ENCODE measurements around the gene ZIC1.
A peak's percentile ranks its signal among the peaks of the same experiment; 100 is the strongest.

The ZIC1 gene

DNA sequence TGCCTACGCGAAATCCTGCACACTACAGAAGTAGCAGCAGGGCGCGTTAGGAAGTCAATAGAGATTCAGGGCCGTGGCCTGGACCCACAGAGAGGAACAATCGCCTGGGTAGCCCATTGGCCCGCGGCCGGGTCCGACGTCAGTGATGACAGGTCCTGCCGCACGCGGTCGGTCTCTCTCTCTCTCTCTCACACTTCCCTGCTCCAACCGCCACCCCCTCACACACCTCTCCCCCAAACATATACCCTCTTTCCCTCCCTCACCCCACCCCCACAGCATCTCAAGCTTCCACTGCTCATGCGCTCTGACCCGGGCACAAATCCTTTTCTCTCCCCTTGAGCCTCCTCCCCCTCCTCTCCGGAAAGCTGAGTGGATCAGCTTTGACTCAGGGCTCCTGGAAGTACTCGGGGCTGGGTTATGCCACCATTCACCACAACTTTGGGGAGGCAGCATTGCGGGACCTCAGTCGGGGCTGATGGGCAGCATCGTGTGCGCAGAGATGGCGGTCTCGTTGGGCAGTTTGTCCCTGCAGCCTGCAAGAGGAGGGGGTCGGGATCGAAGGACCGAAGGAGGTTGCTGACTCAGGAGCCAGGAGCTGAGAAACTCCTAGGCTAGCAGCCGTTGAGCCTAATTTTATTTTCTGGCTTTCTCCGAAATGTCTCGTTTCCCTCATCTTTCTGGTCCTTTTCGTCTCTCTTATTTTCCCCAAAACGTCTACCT, 11.8 kb upstream of the ZIC1 start:
- DNase-seq, result no peak

DNA sequence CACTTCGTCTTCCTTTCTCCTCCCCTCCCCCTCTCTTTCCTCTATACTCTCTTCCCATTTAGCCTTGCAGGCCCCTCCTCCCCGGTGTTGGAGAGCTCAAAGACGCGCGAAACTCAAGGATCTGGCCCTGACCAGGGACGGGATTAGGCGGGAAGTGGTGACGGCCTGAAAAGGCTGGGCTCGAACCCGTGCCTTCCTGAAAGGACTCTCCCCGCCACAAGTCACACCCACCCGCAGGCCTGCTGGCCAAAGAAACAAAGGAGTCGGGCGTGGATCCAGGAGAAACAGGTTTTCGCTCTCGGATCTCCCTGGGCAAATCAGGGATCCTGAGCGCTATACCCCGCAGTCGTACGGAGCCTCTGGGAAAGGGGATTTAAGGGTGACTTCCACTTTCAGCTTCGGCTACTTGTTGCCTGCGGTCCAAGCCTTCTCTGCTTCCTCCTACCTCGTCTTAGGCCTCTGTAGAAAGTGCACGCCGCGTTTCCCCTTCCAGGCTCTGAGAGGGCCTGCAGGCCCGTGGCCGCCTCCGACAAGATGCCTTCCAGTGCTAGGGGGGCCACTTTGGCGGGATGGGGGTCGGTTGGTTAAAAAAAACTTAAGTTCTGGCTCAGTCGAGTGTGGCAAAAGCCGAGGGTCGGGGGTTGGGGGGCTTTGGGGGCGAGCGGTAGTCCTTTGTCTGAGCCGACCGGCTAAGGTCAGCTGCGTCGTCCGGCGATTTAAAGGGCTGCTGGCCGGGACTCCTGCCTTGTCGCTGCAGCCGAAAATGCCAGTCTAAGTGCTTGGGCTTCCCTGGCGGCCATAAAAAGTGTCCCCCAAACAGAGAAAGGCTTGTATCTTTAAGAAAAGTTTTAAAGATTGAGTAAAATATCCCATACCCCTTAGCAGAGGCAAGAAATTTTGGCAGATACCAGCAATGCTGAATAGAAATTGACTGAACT, 11.0 kb upstream of the ZIC1 start:
- no peak for DNase-seq

DNA sequence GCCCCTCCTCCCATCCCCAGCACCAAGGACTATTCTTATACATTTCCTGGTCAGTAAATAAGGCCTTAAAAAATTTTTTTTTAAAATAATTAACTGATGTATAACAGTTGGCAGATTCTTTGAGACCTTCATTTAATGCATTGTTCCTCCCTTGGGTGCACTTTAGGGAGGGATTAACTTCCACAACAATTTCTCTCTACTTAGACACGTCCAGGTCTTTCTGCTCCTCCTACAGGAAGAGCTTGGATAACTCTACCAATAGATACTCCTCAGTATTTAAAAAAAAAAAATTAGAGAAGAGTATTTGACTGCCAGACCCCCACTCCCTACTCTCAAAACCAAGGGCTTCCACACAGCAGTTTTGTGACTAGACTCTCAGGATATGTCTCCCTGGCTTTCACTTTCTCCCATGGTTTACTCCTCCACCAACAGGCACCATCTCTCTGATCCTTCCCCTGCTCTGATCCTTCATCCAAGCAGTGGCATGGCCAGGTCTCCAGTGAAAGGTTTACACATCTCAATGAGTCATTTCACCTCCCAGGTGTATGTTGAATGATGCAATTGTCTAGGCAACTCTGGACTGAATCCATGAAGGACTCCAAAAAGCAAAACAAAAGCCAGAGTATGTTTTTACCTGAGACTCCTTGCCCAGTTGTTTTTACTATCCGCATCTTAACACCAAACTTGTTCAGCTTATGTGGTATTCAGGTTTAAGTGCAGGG, 10.2 kb upstream of the ZIC1 start:
- no peak for DNase-seq

- no peak for DNase-seq
Observed at GRCh38 chr3:147400111-147400510, 9.1 kb upstream of the ZIC1 start.

DNA sequence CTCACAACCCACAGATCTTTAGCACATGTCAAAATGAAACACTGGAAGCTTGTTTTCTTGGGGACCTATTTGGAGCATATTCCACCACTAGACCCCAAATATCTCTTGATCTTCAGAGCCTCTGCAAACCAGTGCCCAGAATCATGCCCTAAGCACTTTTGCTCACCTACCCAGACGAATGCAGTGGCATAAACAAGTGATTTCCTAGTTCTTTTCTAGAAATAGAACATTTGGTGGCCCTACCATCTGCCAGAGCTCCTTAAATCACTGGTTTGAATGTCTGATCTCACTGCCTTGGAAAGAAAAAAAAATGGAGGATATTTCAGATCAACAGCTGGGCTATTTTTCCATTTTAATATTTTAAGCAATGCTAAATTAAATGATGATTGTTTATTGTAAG, 8.2 kb upstream of the ZIC1 start:
- DNase-seq, result no peak

- no peak for DNase-seq
Observed at GRCh38 chr3:147401421-147401820, 7.7 kb upstream of the ZIC1 start.

- no peak for DNase-seq
Observed at GRCh38 chr3:147402159-147402558, 7.0 kb upstream of the ZIC1 start.

DNA sequence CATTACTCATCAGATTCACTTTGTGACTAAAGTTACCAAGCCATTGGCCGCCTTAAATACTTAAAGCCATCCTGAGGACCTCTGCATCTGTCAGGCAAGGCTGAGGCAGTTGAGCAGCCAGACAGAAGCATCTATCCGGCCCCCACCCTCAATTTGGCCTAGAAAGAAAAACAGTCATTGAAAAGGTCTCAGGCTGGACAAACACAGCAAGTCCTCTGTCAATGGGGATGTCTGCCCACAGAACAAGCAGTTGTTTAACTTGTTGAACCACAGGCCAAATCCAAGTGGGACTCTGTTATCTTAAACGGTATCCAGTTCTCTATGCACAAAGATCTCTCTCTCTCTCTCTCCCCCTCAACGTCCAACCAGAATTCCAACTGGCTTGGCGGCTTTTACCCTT, 5.7 kb upstream of the ZIC1 start:
- DNase-seq, result no peak

DNA sequence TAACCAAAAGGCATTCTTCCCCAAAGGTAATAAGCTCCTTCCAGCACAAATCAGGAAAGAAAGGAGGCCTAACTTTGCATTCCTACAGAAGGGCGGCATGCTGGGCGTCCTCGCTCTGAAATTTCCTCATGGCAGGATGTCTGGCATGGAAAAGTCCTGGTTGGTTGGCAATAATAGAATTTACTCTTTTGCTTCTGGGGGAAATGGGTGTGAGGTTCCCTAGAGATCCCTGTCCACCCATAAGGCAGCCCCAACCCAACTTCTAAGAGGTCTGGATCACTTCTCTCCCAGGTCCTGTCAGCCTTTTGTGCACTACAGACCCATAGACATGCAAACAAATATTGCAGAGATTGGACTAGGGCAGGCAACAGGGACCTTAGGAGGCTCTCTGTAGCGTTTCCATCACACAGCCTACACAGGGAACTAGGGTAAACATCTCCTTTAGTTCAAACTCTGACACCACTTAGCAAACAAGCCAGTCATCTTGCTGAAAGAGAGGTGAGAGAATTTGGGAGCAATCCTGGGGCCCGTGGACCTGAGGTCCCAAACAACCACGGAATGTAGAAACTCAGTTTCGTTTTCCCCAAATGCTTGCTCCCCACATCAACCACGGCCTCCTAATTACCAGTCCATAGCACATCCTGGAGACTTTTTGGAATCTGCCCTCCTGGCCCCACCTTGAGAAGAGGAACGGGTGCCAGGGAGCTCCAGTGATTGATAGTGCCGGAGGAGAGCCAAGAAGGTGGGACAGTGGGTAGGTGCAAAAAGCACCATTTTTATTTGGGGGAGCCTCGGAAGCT, 5.0 kb upstream of the ZIC1 start:
- DNase-seq, result no peak

DNA sequence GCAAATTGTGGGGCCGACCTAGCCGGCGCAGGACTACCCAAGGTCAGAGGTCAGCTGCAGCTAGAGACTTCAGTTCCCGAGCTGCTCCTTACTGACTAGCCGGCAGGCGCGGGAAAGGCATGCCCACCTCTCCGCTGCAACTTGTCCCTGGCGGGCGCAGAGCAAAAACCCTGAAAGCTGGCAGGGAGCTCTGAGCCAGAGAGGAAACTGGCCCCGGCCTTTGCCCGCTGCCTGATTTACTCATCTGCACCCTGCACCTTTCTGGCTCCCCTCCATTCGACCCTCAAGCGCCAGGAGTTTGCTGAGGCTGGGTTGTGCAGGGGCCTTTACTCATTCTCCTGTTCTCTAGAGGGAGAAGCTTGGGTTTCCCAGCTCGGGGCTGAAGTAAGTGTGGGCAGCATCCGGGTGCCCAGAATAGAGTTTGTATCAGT, 4.3 kb upstream of the ZIC1 start:
- no peak for DNase-seq

DNA sequence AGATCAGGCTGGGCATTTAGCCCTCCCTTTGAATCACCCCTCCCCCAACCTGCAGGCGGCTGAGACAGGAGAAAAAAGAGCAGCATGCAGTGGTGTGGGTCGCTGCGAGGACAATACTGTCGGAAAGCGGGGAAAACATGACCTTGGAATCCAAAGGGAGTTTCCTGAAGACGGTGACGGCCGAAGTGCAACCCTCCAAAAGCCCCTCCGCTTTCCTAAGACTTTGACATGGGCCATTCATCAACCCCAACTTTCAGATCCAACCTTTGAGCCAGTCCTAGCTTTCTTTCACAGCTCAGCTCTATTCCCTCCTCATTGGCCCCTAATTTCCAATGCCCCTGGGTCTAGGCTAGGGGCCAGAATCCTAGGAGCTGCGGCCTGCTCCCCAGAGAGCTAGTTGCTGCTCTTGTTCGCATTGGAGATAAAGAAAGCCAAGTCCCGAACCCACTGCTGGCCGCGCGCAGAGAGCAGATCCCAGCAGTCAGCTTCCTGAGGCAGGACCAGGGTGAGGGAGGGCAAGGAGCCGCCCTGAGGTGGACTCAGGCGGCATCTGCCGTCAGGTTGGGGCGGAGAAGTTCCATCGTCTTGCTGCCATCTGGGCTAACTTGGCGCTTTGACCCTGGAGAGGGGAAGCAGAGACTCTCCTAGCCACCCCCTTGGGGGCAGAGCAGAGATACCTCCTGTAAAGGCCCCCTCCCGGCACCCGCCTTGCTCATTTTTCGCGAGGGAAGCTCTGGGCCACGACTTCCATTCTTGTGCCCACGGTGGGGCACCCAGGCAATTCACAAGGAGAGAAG, 3.7 kb upstream of the ZIC1 start:
- no peak for DNase-seq

DNA sequence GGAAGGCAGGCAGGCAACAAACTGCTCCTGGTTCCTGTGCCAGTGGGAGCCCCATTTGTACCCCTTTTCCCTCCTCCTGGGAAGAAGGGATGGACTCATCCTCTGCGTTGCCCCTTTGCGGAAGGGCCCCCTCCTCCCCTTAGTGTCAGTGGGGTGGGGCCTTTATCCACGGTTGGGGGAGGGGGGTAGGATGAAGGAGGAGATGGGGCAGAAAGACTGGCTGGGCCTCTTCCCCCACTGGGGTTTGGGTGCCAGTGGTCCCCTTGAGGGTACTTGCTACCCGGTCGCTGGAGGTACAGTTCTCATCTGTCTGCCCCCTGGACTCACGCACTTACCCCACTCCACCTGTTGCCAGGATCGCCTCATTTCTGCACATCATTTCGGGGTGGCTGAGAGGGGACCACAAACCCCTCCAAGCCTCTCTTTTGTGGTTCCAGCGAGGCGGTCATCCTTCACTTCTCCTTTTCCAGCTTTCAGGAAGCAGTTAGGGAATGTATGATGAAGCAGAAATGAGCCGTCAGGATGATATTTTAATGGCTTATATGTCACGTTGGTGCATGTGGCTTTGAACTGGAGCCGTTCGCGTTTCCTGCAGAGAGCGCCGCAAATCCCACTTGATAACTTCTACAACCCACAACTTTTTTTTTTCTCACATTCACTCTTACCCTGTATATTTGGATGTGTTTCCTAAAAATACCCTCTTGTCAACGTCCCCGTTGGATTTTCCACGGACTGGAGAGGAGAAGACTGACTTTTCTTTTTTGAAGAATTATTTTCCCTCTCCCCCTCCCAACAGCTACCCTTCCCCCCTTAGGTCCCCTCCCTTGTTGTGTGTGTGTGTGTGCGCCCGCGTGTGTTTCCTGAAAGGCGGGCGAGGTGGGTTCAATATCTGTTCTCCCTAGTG, 2.9 kb upstream of the ZIC1 start, which contains the start of gene ZIC4:
ZIC4 (minus strand) TSS at position 516 of the 904 bp plus-strand sequence. CDS start 3,746 bp downstream, outside the sequence.
- no peak for DNase-seq

- DNase-seq, result peak; percentile 35
Observed at GRCh38 chr3:147407114-147407497, 2.1 kb upstream of the ZIC1 start.

GRCh38 chr3:147407498-147408187, 1.5 kb upstream of the ZIC1 start:
- DNase-seq, result peak; percentile 28

DNA sequence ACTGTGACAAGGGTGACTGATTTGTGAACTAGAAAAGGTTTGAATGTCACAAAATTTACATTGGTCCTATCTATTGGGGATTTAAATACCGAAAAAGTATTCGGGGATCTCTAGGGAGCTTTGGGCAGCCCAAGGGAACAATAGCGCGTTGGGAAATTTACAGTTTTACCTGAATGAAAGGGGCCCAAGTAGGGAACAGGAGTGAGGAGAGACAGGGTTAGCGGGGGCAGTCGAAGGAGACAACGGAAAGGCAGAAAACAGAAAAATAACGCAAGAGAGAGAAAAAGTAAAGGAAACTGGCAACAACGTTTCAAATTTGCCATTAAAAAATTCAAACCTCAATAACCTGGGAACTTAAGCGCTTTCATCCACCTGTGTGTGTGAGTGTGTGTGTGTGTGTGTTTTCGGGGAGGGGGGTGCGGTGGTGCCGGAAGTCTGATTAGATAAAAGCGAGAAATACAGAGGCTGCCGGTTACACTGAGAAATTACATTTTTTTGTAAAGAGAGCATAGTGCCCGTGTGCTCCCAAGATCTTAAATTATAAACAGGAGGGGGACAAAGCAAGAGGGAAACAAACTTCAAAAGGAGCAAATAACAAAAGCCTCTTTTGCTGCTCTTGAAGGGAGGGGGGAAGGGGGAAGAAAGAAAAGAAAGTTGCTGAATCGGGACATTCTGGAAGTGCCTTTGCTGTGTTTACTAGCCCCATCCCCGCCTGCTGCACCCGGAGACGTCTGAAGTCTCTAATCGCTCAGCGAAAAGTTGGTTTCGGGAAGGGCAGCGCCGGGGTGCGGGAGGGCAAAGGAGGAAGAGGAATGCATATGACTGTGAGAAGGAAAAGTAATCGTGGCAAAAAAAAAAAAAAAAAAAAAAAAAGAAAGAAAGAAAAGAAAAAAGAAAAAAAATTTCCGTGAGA, 721 bp upstream of the ZIC1 start:
- peak; percentile 23 for DNase-seq

DNA sequence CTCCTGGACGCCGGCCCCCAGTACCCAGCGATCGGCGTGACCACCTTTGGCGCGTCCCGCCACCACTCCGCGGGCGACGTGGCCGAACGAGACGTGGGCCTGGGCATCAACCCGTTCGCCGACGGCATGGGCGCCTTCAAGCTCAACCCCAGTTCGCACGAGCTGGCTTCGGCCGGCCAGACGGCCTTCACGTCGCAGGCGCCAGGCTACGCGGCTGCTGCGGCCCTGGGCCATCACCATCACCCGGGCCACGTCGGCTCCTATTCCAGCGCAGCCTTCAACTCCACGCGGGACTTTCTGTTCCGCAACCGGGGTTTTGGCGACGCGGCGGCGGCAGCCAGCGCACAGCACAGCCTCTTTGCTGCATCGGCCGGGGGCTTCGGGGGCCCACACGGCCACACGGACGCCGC, 956 bp downstream of the ZIC1 start:
- DNase-seq, result peak; percentile 28

DNA sequence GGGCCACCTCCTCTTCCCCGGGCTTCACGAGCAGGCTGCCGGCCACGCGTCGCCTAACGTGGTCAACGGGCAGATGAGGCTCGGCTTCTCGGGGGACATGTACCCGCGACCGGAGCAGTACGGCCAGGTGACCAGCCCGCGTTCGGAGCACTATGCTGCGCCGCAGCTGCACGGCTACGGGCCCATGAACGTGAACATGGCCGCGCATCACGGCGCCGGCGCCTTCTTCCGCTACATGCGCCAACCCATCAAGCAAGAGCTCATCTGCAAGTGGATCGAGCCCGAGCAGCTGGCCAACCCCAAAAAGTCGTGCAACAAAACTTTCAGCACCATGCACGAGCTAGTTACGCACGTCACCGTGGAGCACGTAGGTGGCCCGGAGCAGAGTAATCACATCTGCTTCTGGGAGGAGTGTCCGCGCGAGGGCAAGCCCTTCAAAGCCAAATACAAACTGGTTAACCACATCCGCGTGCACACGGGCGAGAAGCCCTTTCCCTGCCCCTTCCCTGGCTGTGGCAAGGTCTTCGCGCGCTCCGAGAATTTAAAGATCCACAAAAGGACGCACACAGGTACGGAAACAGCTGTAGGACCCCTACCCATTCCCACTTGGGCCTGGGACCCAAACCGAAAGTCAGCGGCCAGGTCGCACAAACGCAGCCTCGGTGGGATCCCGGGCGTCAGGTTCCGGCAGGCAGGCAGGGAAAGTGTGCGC, 1.5 kb downstream of the ZIC1 start:
- DNase-seq, result peak; percentile 63

- DNase-seq, result peak; percentile 76
Observed at GRCh38 chr3:147411238-147411814, 2.2 kb downstream of the ZIC1 start.

Measured in femur (tissue), 1 donor.